NCI-H460 (cell line): ENCODE data around the gene SERPINB10. TPM values are rescaled to one million over a fixed set of nuclear protein-coding genes. Genes with fewer than 3 reads are reported as not detected.
"Not testable (repeated sequence)": the region's sequence is repeated elsewhere in the genome, so short reads cannot be mapped to it uniquely, and the experiment has no call there.

Source experiments
- DNase-seq: peaks from one replicate; pipeline ENCODE4 v3.0.0-alpha.2; 2016; ENCODE audit warnings: low read depth; ENCODE audit errors: extremely low read depth
- total RNA-seq: library from RNA; depleted of rRNA; stranded (reverse); fragments of >200 nt; shearing (Covaris generic); gene quantifications from 2 replicates; pipeline ENCODE4 v1.2.3, GENCODE V29; 2014

Gene SERPINB10
- total RNA-seq, 1 experiment from 2014 or later, result not detected

- DNase-seq, result no peak
These were observed 17.4 kb upstream of the SERPINB10 start for GRCh38 chr18:63890237-63890949.

DNA sequence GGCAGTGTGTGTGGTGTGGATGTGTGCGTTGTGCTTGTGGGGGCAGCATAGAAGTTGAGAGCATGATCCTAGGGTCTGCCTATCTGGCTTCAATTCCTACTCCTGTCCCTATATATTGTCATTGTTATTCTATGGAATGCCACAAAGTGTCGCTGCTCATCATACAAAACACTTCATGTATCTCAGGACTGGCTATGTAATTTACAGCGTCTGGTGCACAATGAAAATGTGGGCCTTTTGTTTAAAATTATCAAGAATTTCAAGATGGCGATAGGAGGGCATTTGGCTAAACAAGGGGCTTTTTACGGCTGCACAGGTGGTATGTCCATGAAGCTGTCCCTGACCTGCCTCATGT is 16.8 kb upstream of the SERPINB10 start:
- no peak for DNase-seq

DNA sequence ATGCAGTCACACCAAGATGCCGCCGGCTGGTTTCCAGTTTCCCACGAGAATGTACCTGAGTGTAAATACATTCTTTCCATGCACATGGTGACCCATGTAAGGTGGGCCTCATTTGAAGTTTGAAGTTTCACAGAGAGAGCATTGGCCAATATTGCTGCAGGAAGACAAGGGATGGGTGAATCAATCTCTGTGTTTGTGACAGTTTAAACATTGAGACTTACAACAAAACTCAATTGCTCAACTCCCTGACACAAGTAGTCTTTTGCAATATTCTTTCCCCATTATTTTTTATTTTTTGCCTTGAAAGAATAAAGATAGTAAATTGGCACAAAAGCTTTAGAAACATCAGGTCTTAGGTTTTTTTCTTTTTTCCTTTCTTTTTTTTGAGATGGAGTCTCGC is 15.2 kb upstream of the SERPINB10 start:
- no peak for DNase-seq

GRCh38 chr18:63894106-63894772 is 13.5 kb upstream of the SERPINB10 start:
- no peak for DNase-seq

DNA sequence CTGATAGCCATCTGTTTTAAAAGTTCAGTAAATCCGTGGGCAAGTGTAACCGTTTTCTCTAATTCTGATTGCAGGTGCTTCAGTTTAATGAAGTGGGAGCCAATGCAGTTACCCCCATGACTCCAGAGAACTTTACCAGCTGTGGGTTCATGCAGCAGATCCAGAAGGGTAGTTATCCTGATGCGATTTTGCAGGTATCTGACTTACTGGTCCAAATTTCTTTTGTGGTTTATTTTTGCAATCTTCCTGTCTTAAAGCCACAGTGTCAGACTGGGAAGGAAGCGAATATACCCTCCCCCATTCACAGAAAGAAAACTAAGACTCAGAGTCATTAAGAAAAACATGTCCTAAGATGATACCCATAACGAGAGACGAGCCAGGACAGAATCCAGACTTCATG is 12.6 kb upstream of the SERPINB10 start:
- DNase-seq, result no peak

GRCh38 chr18:63897072-63897471 is 10.7 kb upstream of the SERPINB10 start:
- DNase-seq, result peak; percentile 39

DNA sequence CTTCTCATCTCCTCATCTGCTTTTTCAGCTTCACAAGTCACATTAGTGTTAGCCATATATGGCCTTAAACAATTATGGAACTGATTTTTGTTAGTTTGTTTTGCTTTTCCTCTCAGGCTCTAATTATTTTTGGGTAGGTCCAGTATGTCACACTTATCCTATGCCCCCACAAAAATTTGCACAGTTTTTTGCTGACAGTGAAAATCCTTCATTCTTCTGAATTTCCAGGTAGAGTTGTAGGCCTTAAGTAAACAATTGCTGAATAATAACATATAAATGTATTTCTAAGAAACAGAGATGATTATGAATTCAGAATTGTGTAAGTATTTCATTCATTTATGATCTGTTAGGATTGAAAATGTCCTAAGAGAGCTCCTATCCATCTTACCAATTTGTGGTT is 8.6 kb upstream of the SERPINB10 start:
- no peak for DNase-seq

GRCh38 chr18:63903851-63904570 is 3.7 kb upstream of the SERPINB10 start:
- DNase-seq, result no peak

DNA sequence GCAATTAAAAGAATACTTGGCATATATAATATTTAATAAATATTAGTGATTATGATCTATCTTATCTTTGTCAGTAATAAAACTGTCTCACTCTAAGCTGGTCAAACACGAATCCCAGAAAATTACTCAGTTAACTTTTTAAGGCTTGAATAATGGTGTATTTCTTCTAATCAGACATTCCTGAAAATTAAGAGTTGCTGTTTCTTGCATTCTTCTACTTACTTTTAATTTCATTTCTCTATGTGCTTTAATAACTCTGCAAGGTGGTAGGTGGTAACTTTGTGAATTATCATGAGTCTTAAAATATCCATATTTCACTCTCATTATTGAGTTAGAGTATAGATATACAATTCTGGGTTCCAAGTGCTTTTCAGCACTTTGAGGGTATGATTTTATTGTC is 3.1 kb upstream of the SERPINB10 start:
- no peak for DNase-seq

DNA sequence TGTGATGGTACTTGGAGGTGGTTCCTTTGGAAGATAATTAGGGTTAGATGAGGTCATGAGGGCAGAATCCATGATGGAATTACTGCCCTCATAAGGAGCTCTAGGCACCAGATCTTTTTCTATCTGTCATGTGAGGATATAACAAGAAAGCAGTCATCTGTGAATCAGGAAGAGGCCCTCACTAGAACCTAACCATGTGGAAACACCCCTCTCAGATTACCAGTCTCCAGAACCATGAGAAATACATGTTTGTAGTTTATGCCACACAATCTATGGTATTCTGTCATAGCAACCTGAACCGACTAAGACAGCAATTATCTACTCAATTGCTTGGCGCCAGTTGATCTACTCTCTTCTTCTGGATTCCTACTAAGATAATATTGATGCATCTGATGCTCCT is 2.4 kb upstream of the SERPINB10 start:
- DNase-seq, result no peak

GRCh38 chr18:63906056-63906455 is 1.7 kb upstream of the SERPINB10 start:
- no peak for DNase-seq

DNA sequence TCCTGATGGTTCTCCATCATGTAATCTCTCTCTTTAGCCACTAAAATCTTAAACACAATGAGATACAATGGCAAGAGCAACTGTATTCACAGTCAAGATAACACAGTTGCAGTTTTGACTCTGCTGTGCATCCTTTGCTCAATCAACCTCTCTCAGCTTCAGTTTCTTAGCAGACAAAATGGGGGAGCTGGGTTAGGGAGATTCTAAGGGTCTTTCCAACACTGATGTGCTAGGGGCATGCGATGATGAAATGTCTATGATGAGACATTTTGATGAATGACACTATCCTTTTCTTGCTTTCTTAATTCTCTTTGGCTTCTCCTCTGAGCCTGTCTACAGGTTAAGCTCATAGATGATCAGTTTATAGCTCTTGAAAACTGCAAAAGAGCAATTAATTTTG is 1.1 kb downstream of the SERPINB10 start:
- no peak for DNase-seq

DNA sequence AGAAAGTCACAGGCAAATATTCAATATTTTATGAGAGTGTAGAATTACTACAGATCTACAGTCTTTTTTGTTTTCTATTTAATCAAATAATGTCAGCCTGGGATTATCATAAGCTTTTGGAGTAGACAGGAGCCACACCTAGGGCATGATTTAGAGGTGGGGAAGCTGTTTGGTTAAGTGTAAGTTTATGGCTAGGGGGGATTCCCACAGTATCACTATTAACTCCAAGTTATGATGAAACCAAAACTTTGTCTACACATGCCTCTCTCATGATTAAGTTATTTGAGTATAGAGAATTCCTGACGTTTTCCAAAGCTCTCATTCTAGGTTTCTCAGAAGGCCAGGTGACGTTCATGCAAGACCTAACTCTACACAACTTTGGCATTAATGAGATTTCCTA is 2.1 kb downstream of the SERPINB10 start:
- DNase-seq, result no peak

DNA sequence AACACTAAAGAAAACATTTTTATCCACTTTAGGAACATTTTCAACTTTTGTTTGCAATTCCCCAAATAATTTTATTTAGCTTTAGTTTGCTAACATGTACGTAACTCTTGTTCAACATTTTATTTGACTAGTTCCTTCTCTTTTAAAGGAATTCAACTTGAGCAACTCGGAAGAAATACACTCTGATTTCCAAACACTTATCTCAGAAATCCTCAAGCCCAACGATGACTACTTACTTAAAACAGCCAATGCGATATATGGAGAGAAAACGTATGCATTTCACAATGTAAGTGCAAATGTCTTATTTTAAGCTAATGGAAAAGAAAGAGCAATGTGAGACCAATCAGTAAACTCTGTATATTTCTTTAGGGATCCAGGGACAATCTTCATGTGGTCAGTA is 10.1 kb downstream of the SERPINB10 start:
- DNase-seq, result no peak

DNA sequence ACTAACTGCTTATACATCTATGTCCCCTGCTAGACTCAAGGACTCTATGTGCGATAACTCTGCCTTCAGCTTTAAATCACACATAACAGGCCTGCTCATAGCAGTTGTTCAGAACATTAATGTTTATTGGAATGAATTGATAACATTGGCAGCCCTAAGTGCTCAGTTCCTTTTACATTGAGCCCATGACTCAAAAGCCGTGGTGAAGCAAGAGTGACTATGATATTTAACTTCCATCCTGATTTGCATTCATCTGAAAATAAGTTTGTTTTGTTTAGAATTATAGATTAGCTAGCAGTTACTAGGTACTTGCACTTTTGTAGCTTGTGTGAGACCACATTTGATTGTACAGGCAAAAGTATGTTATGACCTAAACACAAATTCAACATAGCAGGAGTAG is 14.3 kb downstream of the SERPINB10 start:
- DNase-seq, result no peak

DNA sequence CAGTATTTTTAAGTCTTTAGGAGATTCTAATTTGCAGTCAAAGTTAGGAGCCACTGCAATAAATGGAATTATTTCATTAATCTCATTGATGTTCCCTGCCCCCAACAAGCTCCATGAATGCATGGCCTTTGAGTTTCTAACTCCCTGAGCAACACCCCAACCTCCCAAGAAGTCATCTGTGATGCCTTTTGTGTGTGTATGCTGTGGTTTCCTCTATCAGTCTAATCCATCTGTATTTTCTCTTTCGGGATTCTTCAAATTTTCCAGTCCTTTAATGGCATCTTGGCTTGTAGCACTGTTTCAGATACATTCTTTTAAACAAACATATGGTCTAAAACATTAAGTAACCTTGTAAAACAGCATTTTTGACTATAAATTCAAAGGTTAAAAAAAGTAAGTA is 16.8 kb downstream of the SERPINB10 start:
- no peak for DNase-seq

- no peak for DNase-seq
These were observed 20.6 kb downstream of the SERPINB10 start for GRCh38 chr18:63928331-63928730.

GRCh38 chr18:63929369-63929768 is 21.6 kb downstream of the SERPINB10 start:
- DNase-seq, result not testable (repeated sequence)

- no peak for DNase-seq
These were observed 23.1 kb downstream of the SERPINB10 start for GRCh38 chr18:63930773-63931354.

- peak; percentile 82 for DNase-seq
These were observed 28.6 kb downstream of the SERPINB10 start for GRCh38 chr18:63936156-63936931.

- no peak for DNase-seq
These were observed 29.2 kb downstream of the SERPINB10 start for GRCh38 chr18:63936932-63937393.
